SIG-M5 treated with dmso at 0.1 percent for 504 hours (cell line): ENCODE results near the gene RHBDD3.

Experiments used
- DNase-seq: peaks from one replicate; lab custom pipeline; 2025; ENCODE audit not compliant: unreplicated experiment; lab: John Stamatoyannopoulos, UW

Gene RHBDD3

GRCh38 chr22:29306175-29306834, 38.5 kb upstream of the RHBDD3 start, which contains the start of gene GAS2L1:
GAS2L1 (plus strand) TSS chr22:29306650; CDS start chr22:29308106, 1,456 bp downstream.
- DNase-seq, result peak; percentile 42

- DNase-seq, result no peak
These were observed 38.0 kb upstream of the RHBDD3 start for GRCh38 chr22:29305836-29306174.

- DNase-seq, result no peak
These were observed 35.1 kb upstream of the RHBDD3 start for GRCh38 chr22:29302681-29303465.

- DNase-seq, result no peak
These were observed 34.6 kb upstream of the RHBDD3 start for GRCh38 chr22:29302402-29302680.

GRCh38 chr22:29301716-29302401, 34.1 kb upstream of the RHBDD3 start:
- no peak for DNase-seq

GRCh38 chr22:29300807-29301601, 33.2 kb upstream of the RHBDD3 start:
- no peak for DNase-seq

GRCh38 chr22:29300467-29300806, 32.7 kb upstream of the RHBDD3 start:
- DNase-seq, result no peak

- no peak for DNase-seq
These were observed 31.5 kb upstream of the RHBDD3 start for GRCh38 chr22:29299136-29299900.

GRCh38 chr22:29298641-29299040, 30.9 kb upstream of the RHBDD3 start:
- no peak for DNase-seq

GRCh38 chr22:29292379-29292778, 24.6 kb upstream of the RHBDD3 start:
- no peak for DNase-seq

- no peak for DNase-seq
These were observed 23.4 kb upstream of the RHBDD3 start for GRCh38 chr22:29291215-29291614.

GRCh38 chr22:29290061-29290460, 22.3 kb upstream of the RHBDD3 start:
- DNase-seq, result no peak

GRCh38 chr22:29288837-29289236, 21.1 kb upstream of the RHBDD3 start:
- no peak for DNase-seq

- DNase-seq, result no peak
These were observed 16.4 kb upstream of the RHBDD3 start for GRCh38 chr22:29284196-29284595.

- DNase-seq, result no peak
These were observed 10.1 kb upstream of the RHBDD3 start for GRCh38 chr22:29277927-29278326.

GRCh38 chr22:29275819-29276565, 8.2 kb upstream of the RHBDD3 start:
- DNase-seq, result no peak

GRCh38 chr22:29275167-29275566, 7.4 kb upstream of the RHBDD3 start:
- DNase-seq, result no peak

GRCh38 chr22:29272624-29273023, 4.8 kb upstream of the RHBDD3 start:
- no peak for DNase-seq

- peak; percentile 41 for DNase-seq
These were observed 2.9 kb upstream of the RHBDD3 start for GRCh38 chr22:29270475-29271271.
